K562 (cell line): ENCODE results near the gene HAUS1. TPM values are rescaled to one million over a fixed set of nuclear protein-coding genes. Genes with fewer than 3 reads are reported as not detected.

Experiments used
- ATAC-seq: fragments of 200-7000 bp; cut with Tn5 transposase; 3 replicates; pipeline ENCODE4 v1.9.1; 2020; ENCODE audit warnings: moderate library complexity
- BruUV-seq: library from RNA; stranded (reverse); fragments of 400-500 nt; replicated peaks from 2 replicates; lab custom pipeline; 2021; lab: Mats Ljungman, UMichigan
- CTCF ChIA-PET: fragments of 300-600 bp; formaldehyde crosslinking; extraction: SDS; loops from one replicate; lab custom pipeline; 2021; ENCODE audit warnings: low intra/inter-chr PET ratio; lab: Yijun Ruan, JAX
- POLR2A ChIA-PET: fragments of 300-600, 350-650 bp; sonication (Branson Sonifier 250); formaldehyde crosslinking; extraction: SDS; loops from one replicate; lab custom pipeline; 2021; ENCODE audit warnings: antibody characterized with exemption, inconsistent platforms; lab: Yijun Ruan, JAX
- DNase-seq, 4 experiments: peaks; one replicate each; pipeline versions ENCODE4 v3.0.0 to v3.0.0-alpha.2; 2011 to 2018; ENCODE audit warnings: low spot score in 3 of 4, mixed read lengths in 3 of 4; ENCODE audit errors: extremely low read depth in 1 of 4
- FAIRE-seq: peaks from 2 replicates; lab custom pipeline; 2011; peaks lifted over from hg19 to GRCh38; lab: Jason Lieb, UNC
- H2AFZ ChIP-seq: 2 replicates; pipeline ENCODE4 v1.6.0; 2011; ENCODE audit warnings: low read depth, low read length, control low read depth, inconsistent platforms
- H3K27ac ChIP-seq: fragments of 200-600 bp; 3 replicates; pipeline ENCODE4 v1.8.0; 2011; ENCODE audit warnings: low read depth, mild to moderate bottlenecking, control low read depth, inconsistent platforms, low read length, moderate library complexity, mixed read lengths; ENCODE audit errors: extremely low read depth
- H3K27me3 ChIP-seq, 2 experiments: fragments of 300-600 bp in 1 of 2; 2 replicates in 1 of 2; 3 replicates in 1 of 2; pipeline versions ENCODE4 v1.6.0 to v1.8.0; 2011; ENCODE audit warnings: inconsistent platforms in 2 of 2, low read length in 2 of 2, mild to moderate bottlenecking in 1 of 2, mixed read lengths in 1 of 2, moderate library complexity in 1 of 2; ENCODE audit not compliant: control insufficient read depth in 2 of 2, insufficient read depth in 2 of 2
- H3K36me3 ChIP-seq: fragments of 300-600 bp; 3 replicates; pipeline ENCODE4 v1.8.0; 2011; ENCODE audit warnings: mild to moderate bottlenecking, low read length, inconsistent platforms; ENCODE audit not compliant: control insufficient read depth, insufficient read depth
- H3K4me1 ChIP-seq, 2 experiments: fragments of 200-600 bp in 1 of 2; replicated peaks in 1 of 2; 2 replicates in 1 of 2; 3 replicates in 1 of 2; pipeline versions ENCODE4 v1.5.1 to v1.8.0; 2011; ENCODE audit warnings: inconsistent platforms in 2 of 2, low read length in 2 of 2, mild to moderate bottlenecking in 1 of 2, mixed read lengths in 1 of 2, moderate library complexity in 1 of 2; ENCODE audit not compliant: control insufficient read depth in 2 of 2, insufficient read depth in 2 of 2
- H3K4me2 ChIP-seq: 2 replicates; pipeline ENCODE4 v1.6.1; 2011; ENCODE audit warnings: low read length, control low read depth, inconsistent platforms, mixed read lengths; ENCODE audit not compliant: insufficient read depth
- H3K4me3 ChIP-seq: fragments of 200-600 bp; sonication (generic), shearing (Covaris generic); 2 replicates; pipeline ENCODE4 v1.5.1; 2016; ENCODE audit warnings: control low read depth, inconsistent platforms
- H3K79me2 ChIP-seq: fragments of 200-600 bp; 3 replicates; pipeline ENCODE4 v1.8.0; 2011; ENCODE audit warnings: low read length, inconsistent platforms; ENCODE audit not compliant: control insufficient read depth, insufficient read depth
- H3K9ac ChIP-seq, 2 experiments: 2 replicates each; pipeline versions ENCODE4 v1.6.0 to v1.6.1; 2011; ENCODE audit warnings: low read depth in 2 of 2, low read length in 2 of 2, control low read depth in 1 of 2, inconsistent platforms in 1 of 2, mild to moderate bottlenecking in 1 of 2, mixed read lengths in 1 of 2; ENCODE audit not compliant: insufficient read depth in 1 of 2
- H3K9me1 ChIP-seq: one replicate; pipeline ENCODE4 v1.6.0; 2011; ENCODE audit warnings: inconsistent platforms, mild to moderate bottlenecking, low read length, moderate library complexity; ENCODE audit not compliant: control insufficient read depth, insufficient read depth
- H3K9me3 ChIP-seq: replicated peaks from 2 replicates; pipeline ENCODE4 v1.5.1; 2011; ENCODE audit warnings: low read depth, low read length, inconsistent platforms; ENCODE audit not compliant: control insufficient read depth, insufficient read depth
- H4K20me1 ChIP-seq: replicated peaks from 2 replicates; pipeline ENCODE4 v1.6.1; 2011; ENCODE audit warnings: low read length, inconsistent platforms, mixed read lengths; ENCODE audit not compliant: control insufficient read depth, insufficient read depth
- ARNT ChIP-seq, 2 experiments: fragments of 450-650 bp; IDR thresholded peaks; 2 replicates each; pipeline ENCODE4 v1.6.1; 2016; ENCODE audit warnings: mild to moderate bottlenecking in 1 of 2
- ATF7 ChIP-seq: fragments of 450-650 bp; IDR thresholded peaks from 2 replicates; pipeline ENCODE4 v1.7.1; 2014; ENCODE audit warnings: mild to moderate bottlenecking, moderate library complexity
- BACH1 ChIP-seq: fragments of 200-800 bp; sonication (Bioruptor generic); IDR thresholded peaks from 2 replicates; pipeline ENCODE4 v1.6.1; 2016; ENCODE audit warnings: missing genetic modification characterization, missing compliant biosample characterization
- CBFA2T2 ChIP-seq: fragments of 450-650 bp; conservative IDR thresholded peaks from 2 replicates; pipeline ENCODE4 v1.6.1; 2017; ENCODE audit warnings: mild to moderate bottlenecking
- CREM ChIP-seq: IDR thresholded peaks from 2 replicates; pipeline ENCODE4 v1.6.1; 2014; ENCODE audit warnings: antibody characterized with exemption, low read depth
- HDAC2 ChIP-seq: fragments of 450-650 bp; IDR thresholded peaks from 2 replicates; pipeline ENCODE4 v1.6.1; 2016; ENCODE audit warnings: mild to moderate bottlenecking
- MAFF ChIP-seq: IDR thresholded peaks from 2 replicates; pipeline ENCODE4 v1.6.1; 2012; ENCODE audit warnings: low read length, improper control_type of control experiment
- MITF ChIP-seq: IDR thresholded peaks from 2 replicates; pipeline ENCODE4 v1.6.1; 2014; ENCODE audit warnings: antibody characterized with exemption
- NCOA1 ChIP-seq: fragments of 450-650 bp; IDR thresholded peaks from 2 replicates; pipeline ENCODE4 v1.6.1; 2016; ENCODE audit warnings: low read depth
- NCOA4 ChIP-seq: fragments of 450-650 bp; IDR thresholded peaks from 2 replicates; pipeline ENCODE4 v1.6.1; 2018; ENCODE audit warnings: mild to moderate bottlenecking; ENCODE audit not compliant: partially characterized antibody
- PHTF2 ChIP-seq: fragments of 250-450 bp; sonication (Bioruptor Pico); IDR thresholded peaks from 2 replicates; pipeline ENCODE4 v1.5.0; 2021; ENCODE audit warnings: mild to moderate bottlenecking
- RAD51 ChIP-seq: fragments of 450-650 bp; IDR thresholded peaks from 2 replicates; pipeline ENCODE4 v1.7.1; 2016; ENCODE audit warnings: low read depth, mild to moderate bottlenecking, borderline replicate concordance
- TAL1 ChIP-seq: fragments of 450-650 bp; IDR thresholded peaks from 2 replicates; pipeline ENCODE4 v1.6.1; 2016; ENCODE audit warnings: mild to moderate bottlenecking
- TCF3 ChIP-seq: sonication (generic); formaldehyde crosslinking; IDR thresholded peaks from 2 replicates; pipeline ENCODE4 v1.4.0; 2020; ENCODE audit warnings: mild to moderate bottlenecking, missing genetic modification reagents
- TEAD1 ChIP-seq, 2 experiments: fragments of 450-650 bp in 1 of 2; sonication (generic) in 1 of 2; formaldehyde crosslinking; IDR thresholded peaks; 2 replicates each; pipeline versions ENCODE4 v1.4.0 to v1.8.0; 2020 to 2022; ENCODE audit warnings: mild to moderate bottlenecking in 2 of 2, missing genetic modification reagents in 1 of 2
- TRIM24 ChIP-seq, 2 experiments: fragments of 450-650 bp; IDR thresholded peaks; 2 replicates each; pipeline ENCODE4 v1.6.1; 2016
- ZNF143 ChIP-seq: sonication (generic); formaldehyde crosslinking; IDR thresholded peaks from 2 replicates; pipeline ENCODE4 v1.9.0; 2022; ENCODE audit warnings: mild to moderate bottlenecking, missing genetic modification reagents
- ZNF395 ChIP-seq: fragments of 200-800 bp; sonication (Bioruptor generic); IDR thresholded peaks from 2 replicates; pipeline ENCODE4 v1.6.1; 2017; ENCODE audit warnings: missing genetic modification characterization, missing compliant biosample characterization
- WGBS: fragments of 100-300 bp; shearing (Covaris generic); methylation state at CpG from one replicate; pipeline ENCODE4 v1.1.6; 2016; ENCODE audit warnings: low coverage, mixed read lengths; ENCODE audit not compliant: insufficient coverage; ENCODE audit errors: missing lambda C conversion rate; 5-methylcytosine and 5-hydroxymethylcytosine counted together
- in situ Hi-C: fragments of 300-500 bp; cut with MboI; formaldehyde crosslinking; loops from 4 replicates; pipeline ENCODE4 v1.15.0; 2018; ENCODE audit warnings: inconsistent platforms, mixed read lengths
- intact Hi-C: fragments of 100-400 bp; cut with micrococcal nuclease; formaldehyde crosslinking; loops from 2 replicates; pipeline ENCODE4 v1.14.2; 2022
- polyA plus RNA-seq, 8 experiments: library from polyadenylated mRNA; depleted of rRNA in 4 of 8; stranded (reverse) in 5 of 8; unstranded in 3 of 8; fragments of >200 nt; fragmentation: Nextera tagmentation in 2 of 8; fragmentation: Illumina TruSeq in 1 of 8; extraction: Ambion mirVana in 2 of 8; extraction: Trizol in 1 of 8; gene quantifications; 2 replicates each; pipeline versions ENCODE4 v1.2.1 to v1.2.3, GENCODE V29; 2011 to 2014; ENCODE audit warnings: inconsistent platforms in 1 of 8, missing spikeins in 1 of 8
- total RNA-seq, 7 experiments: library from RNA; depleted of rRNA in 6 of 7; stranded (reverse); fragments of >200 nt in 6 of 7; fragmentation: Illumina TruSeq in 2 of 7; extraction: Trizol in 2 of 7; gene quantifications; 2 replicates each; pipeline versions ENCODE4 v1.2.1 to v1.2.3, GENCODE V29; 2011 to 2021; ENCODE audit warnings: low replicate concordance in 1 of 7
- TF ChIP-seq, protein P1 (sequence below), 2 experiments: IDR thresholded peaks; 2 replicates each; pipeline ENCODE4 v1.6.1; 2011; ENCODE audit warnings: borderline replicate concordance in 1 of 2, control low read depth in 1 of 2, low read depth in 1 of 2, low read length in 1 of 2, mild to moderate bottlenecking in 1 of 2, mixed read lengths in 1 of 2, moderate library complexity in 1 of 2; ENCODE audit not compliant: insufficient read depth in 1 of 2, insufficient read length in 1 of 2, poor library complexity in 1 of 2, severe bottlenecking in 1 of 2; ENCODE audit errors: extremely low read depth in 1 of 2
- TF ChIP-seq, protein P2 (sequence below): fragments of 250-450 bp; sonication (Bioruptor Pico); IDR thresholded peaks from 2 replicates; pipeline ENCODE4 v1.5.0; 2021

The HAUS1 gene
- total and polyA plus RNA-seq, 9 of the 15 experiments (the other 6 are each of a cell fraction or from before 2014, with no cell fraction given): 45.6 to 135 (median 76.3) TPM

DNA sequence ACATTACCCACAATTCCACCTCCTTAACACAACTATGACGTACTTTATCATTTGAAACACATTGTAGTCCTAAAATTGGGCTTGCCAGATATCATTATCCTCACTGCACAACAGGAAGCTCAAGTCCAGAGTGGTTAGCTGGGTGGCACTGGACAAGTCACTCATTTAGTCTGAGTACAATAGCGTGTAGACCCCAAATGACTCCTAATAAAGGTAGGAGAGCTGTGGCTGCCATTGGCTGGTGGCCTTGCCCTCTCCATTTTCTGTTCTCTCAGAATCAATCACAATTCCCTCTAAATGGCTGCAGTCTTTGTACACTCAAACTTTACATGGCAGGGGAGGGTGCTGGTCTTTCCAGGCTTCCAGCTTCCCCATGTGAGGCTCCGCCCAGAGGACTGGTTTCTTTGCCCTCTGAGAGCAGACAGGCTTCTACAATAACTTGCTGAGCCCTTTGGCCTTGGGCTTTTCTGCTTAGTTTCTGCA, 43.8 kb upstream of the HAUS1 start:
- Histone ChIP-seq H3K9ac (peak overlapping the region; percentile 68 to 79; a peak in 3 of 4 replicates), H3K4me1 (peaks cover 11 to 47% of the 10 kb centered on the region in 2 experiments; a peak in 4 of 5 replicates), H3K4me3 (no peak overlapping the region; the same call in 1 of the 2 replicates), H3K27ac (peak overlapping the region; percentile 96), H3K9me1 (no peaks in the 10 kb centered on the region), H3K4me2 (peak overlapping the region; percentile 78), H3K36me3 (peaks cover 2% of the 10 kb centered on the region; the same call in 2 of the 3 replicates), H3K27me3 (no peaks in the 10 kb centered on the region), H4K20me1 (no peaks in the 10 kb centered on the region), H3K79me2 (peaks cover 47% of the 10 kb centered on the region), H3K9me3 (no peaks in the 10 kb centered on the region), H2AFZ (peak overlapping the region; percentile 81)
- peak; percentile 31 to 84 (median 54) for DNase-seq
- CTCF ChIA-PET: no interaction called here
- intact Hi-C loops: no loop called here
- peak; percentile 75 for ATAC-seq
- POLR2A ChIA-PET: interaction anchor here (0.6 to 1.6 kb wide), 6 partner anchors 9 to 126 kb away, joined by 3 to 7 read pairs (median 5); partner anchors contain the start of gene PSTPIP2
- in situ Hi-C loops: no loop called here
- peak; percentile 95 for FAIRE-seq
- no TSS peak for BruUV-seq
- 6% methylated on average over 2 of the region's 3 CpGs for WGBS
- TF ChIP-seq ATF7 (peak; percentile 59), MITF (no peak), TEAD1 (CRISPR knock-in tag; IDR thresholded peaks at IDR 0.05) (no peak), ARNT (IDR thresholded peaks at IDR 0.05) (0 out of 4 replicates have a peak, but pooled peaks of 1 of the 2 experiments have one; percentile 42), PHTF2 (CRISPR knock-in tag) (no peak), NCOA4 (no peak), NCOA1 (peak; percentile 40; the same call in 1 of the 2 replicates), CREM (peak; percentile 88), TRIM24 (IDR thresholded peaks at IDR 0.05) (peak; percentile 73 to 84), BACH1 (tag) (no peak), TCF3 (CRISPR knock-in tag) (peak; percentile 94), HDAC2 (0 out of 2 replicates have a peak, but pooled peaks have one; percentile 18), CBFA2T2 (peak; percentile 90), MAFF (no peak), ZNF395 (peak; percentile 70), ZNF143 (CRISPR knock-in tag) (peak; percentile 48; the same call in 1 of the 2 replicates), RAD51 (0 out of 2 replicates have a peak, but pooled peaks have one; percentile 13), TAL1 (peak; percentile 93)
- TF ChIP-seq, protein P1, sequence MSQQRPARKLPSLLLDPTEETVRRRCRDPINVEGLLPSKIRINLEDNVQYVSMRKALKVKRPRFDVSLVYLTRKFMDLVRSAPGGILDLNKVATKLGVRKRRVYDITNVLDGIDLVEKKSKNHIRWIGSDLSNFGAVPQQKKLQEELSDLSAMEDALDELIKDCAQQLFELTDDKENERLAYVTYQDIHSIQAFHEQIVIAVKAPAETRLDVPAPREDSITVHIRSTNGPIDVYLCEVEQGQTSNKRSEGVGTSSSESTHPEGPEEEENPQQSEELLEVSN (IDR thresholded peaks at IDR 0.05; ENCODE audit: borderline replicate concordance in 1 of 2, extremely low read depth in 1 of 2, insufficient read depth in 1 of 2, insufficient read length in 1 of 2, low read depth in 1 of 2, low read length in 1 of 2, poor library complexity in 1 of 2, severe bottlenecking in 1 of 2): no peak
- TF ChIP-seq, protein P2, sequence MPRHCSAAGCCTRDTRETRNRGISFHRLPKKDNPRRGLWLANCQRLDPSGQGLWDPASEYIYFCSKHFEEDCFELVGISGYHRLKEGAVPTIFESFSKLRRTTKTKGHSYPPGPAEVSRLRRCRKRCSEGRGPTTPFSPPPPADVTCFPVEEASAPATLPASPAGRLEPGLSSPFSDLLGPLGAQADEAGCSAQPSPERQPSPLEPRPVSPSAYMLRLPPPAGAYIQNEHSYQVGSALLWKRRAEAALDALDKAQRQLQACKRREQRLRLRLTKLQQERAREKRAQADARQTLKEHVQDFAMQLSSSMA (CRISPR knock-in tag): no peak
